Posterior vena cava (tissue), 2 donors: ENCODE results near the gene MORN1. TPM values are rescaled to one million over a fixed set of nuclear protein-coding genes. Genes with fewer than 3 reads are reported as not detected.
"Not testable (repeated sequence)": the region's sequence is repeated elsewhere in the genome, so short reads cannot be mapped to it uniquely, and the experiment has no call there.

Experiments
- DNase-seq: peaks from one replicate; pipeline ENCODE4 v3.0.0-alpha.2; 2020; ENCODE audit warnings: low spot score
- intact Hi-C, 2 donors: fragments of 100-400 bp; cut with DNase I; formaldehyde crosslinking; loops; one replicate each; pipeline versions ENCODE4 v1.14.1 to v1.14.2; 2022 to 2023
- total RNA-seq, 2 donors: library from RNA; stranded (reverse); fragmentation: NEBNext Ultra II Directional; extraction: Animal tissue kit (Norgen Biotek cat#: 25700); gene quantifications; one replicate each; pipeline ENCODE4 v1.2.1, GENCODE V29; 2021
- donor health status: DM: yes; HTN: yes; CAD: no.
- donor health status: DM: yes; HTN: yes; CAD: no.

Gene MORN1
- total RNA-seq, 2 donors from 2014 or later = 3.8 to 5.5 TPM

- DNase-seq = no peak
- intact Hi-C loops = no loop called here
Measured at GRCh38 chr1:2306151-2306978, 85.0 kb downstream of the MORN1 start.

DNA sequence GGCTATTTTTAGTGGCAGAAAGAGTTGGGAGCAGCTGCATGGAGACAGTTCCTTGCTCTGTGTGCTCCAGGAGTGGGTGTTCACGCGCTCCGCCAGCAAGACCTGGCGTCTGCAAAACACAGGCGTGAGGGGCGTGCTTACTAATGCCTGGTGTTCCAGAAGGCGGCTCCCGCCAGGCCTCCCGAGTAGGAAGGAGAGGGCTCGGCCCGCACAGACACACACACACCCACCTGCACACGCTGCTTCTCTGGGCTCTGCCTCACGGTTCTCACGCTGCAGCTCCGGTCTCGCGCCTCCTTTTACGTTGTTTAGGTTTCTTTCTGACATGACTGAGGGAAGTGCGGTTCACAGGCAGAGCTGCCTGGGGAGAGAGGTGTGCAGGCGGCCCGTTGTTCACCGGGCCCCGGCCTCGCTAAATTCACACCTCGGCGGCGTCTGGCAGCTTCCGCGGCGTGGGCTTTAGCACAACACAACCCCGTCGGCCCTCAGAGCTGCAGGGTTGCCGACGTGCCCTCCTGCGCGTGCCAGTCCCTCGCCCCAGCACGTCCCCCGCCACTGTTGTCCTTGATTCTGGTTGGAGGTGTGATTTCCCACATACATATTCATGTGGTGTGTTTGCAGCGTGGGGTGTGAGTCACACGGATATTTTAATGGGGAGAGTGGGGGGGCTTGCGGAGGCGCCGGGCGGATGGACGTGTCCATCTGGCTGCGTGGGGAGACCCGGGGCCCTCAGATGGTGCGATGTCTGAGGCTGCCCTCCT, 86.3 kb downstream of the MORN1 start:
- DNase-seq = no peak
- intact Hi-C loops = loop anchor here (5.0 kb wide), 2 partner anchors 73 to 523 kb away; no protein-coding TSS in a partner anchor

DNA sequence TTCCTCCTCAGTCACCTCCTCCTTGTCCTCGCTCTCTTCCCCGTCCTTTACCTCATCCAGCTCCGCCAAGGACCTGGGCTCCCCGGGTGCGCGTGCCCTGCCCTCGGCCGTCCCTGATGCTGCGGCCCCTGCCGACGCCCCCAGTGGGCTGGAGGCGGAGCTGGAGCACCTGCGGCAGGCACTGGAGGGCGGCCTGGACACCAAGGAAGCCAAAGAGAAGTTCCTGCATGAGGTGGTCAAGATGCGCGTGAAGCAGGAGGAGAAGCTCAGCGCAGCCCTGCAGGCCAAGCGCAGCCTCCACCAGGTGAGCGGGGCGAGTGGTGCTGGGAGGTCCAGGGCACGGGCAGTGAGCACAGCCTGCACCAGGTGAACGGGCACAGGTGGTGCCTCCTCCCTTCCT, 87.1 kb downstream of the MORN1 start:
- intact Hi-C loops = loop anchor here (5.0 kb wide), 2 partner anchors 72 to 522 kb away; no protein-coding TSS in a partner anchor
- no peak for DNase-seq

GRCh38 chr1:2303781-2304180, 87.6 kb downstream of the MORN1 start:
- intact Hi-C loops = loop anchor here (5.0 kb wide), 2 partner anchors 71 to 521 kb away; no protein-coding TSS in a partner anchor
- DNase-seq = no peak

- intact Hi-C loops = loop anchor here (5.0 kb wide), 2 partner anchors 71 to 521 kb away; no protein-coding TSS in a partner anchor
Measured at GRCh38 chr1:2303016-2303775, 88.2 kb downstream of the MORN1 start.

DNA sequence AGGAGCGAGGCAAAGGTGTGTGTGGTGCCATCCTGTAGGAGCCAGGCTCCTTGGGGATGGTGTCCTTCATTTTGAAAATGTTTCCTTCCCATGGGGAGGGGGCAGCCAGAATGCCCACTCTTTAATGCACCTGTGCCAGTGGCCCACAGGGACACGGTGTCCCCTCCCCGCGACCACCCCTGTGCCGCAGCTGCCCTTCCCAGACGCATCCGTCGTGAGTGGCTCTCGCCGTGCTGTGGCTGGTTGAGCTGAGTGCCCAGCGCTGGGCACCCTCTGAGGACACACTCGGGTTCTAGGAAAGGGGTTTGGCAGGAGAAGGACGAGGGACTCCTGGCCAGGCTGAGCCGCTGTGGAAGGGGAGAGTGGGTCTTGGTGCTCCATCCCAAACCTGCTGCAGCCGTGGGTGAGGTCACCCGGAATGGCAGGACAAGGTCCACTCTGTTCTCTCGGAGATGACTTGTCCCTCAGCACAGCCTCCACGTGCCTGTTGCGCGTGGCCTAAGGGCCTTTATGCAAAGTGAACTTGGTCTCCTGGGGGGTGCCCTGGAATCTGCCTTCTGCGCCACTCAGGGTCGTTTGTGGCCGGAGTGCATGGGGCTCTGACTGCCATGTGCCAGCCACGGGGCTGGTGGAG, 88.9 kb downstream of the MORN1 start:
- intact Hi-C loops = loop anchor here (5.0 kb wide), 2 partner anchors 70 to 520 kb away; no protein-coding TSS in a partner anchor
- DNase-seq = no peak

More at GRCh38 chr1:2303016-2303775, 88.2 kb downstream of the MORN1 start:
- no peak for DNase-seq

- intact Hi-C loops = loop anchor here (5.0 kb wide), 2 partner anchors 69 to 519 kb away; no protein-coding TSS in a partner anchor
- DNase-seq = no peak
Measured at GRCh38 chr1:2301607-2302291, 89.6 kb downstream of the MORN1 start.

DNA sequence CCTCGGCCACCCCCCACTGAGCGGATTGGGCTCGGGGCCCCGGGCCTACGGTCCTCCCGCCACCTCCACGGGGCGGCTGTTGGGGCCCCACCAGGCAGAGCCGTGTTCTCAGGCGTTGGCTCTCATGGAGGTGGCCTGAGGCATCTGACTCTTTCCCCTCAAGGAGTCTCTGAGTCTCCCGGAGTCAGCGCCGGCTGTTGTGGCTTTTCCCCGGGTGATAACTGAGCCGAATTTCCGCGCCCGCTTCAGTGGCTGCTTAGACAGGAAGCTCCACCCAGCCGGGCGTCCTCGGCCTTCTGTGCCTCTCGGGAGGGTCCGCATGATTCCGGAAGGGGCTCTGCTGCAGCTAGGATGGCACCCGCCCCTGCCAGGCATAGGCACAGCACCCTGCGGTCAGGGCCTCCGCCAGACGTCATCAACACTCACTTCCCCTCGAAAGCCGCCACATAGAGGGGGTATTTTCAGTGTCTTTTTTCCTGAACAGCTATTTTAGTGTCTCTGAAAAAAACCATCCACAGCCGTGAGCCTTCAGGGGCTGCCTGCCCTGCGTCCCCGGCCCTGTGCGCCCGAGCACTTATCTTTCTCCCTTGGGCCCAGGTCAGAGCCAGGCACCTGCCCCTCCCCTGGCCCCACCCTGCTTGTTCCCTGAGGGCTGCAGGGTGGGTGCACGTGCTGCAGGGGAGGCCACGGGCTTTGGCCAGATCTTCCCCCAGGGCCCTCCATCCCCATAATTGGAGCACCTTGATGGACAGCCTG, 90.3 kb downstream of the MORN1 start:
- intact Hi-C loops = loop anchor here (5.0 kb wide), 2 partner anchors 69 to 519 kb away; no protein-coding TSS in a partner anchor
- DNase-seq = peak; percentile 97

DNA sequence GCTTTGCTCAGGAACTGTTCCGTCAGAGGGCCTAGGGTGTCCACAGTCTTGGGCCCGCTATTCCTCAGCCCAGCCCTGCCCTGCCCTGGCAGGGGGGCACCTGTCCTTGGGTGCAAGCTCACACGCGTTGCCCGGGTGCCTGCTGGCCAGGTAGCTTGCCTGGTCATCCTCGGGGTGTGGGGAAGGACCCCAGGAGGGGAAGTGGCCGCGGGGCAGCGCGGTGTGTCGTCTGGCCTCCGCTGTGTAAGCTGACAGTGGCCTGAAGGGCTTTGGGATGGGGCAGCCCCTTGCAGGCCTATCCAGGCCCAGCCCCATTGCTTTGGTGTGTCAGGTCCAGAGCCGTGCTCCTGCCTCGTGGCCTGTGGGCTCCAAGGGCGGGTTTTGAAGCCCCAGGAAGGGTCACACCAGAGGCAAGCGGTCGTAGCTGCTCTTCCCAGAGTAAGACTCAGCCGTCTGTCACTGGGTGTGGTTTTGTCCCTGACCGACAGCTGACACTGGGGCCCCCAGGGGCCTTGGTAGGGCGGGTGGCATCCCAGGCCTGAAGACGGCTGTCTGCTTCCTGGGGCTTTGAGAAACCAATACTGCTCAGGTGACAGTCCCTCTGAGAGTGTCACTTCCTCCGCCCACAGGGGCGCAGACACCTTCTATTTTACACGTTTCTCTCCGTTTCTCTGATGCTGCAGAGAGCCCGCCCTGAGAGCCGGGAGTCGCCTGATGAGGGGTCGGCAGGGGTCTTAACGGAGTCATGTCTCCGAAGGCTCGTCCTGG, 91.2 kb downstream of the MORN1 start:
- no peak for DNase-seq
- intact Hi-C loops = loop anchor here (5.0 kb wide), 2 partner anchors 68 to 518 kb away; no protein-coding TSS in a partner anchor

DNA sequence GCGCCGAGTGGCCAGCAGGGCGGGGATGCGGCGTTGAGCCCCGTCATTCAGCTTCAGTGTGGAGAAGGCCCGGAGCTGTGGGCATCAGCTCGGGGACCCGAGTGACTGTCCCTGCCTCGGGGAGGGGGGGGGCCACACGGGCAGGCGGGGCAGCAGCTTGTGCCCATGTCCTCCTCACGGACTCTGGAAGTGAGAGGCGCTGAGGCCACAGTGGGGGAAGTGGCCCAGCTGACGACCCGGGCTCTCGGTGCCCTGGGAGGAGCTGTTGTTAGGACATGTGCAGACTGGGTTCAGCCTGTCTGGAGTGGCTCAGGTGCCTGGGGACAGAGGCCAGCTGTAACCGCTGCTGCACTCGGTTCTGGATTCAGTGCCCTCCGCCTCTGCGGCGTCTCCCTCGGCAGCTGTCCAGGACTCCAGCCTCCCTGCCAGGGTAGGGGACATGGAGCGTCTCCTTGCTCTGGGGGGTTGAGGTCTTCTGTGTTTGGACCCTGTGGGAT, 92.2 kb downstream of the MORN1 start:
- intact Hi-C loops = no loop called here
- DNase-seq = no peak

- no peak for DNase-seq
- intact Hi-C loops = no loop called here
Measured at GRCh38 chr1:2298685-2299084, 92.7 kb downstream of the MORN1 start.

- intact Hi-C loops = no loop called here
- DNase-seq = no peak
Measured at GRCh38 chr1:2297246-2298011, 93.9 kb downstream of the MORN1 start.

- no peak for DNase-seq
- intact Hi-C loops = no loop called here
Measured at GRCh38 chr1:2296614-2297013, 94.7 kb downstream of the MORN1 start.

- DNase-seq, intact Hi-C loops: not testable (repeated sequence)
Measured at GRCh38 chr1:2296211-2296610, 95.1 kb downstream of the MORN1 start.

DNA sequence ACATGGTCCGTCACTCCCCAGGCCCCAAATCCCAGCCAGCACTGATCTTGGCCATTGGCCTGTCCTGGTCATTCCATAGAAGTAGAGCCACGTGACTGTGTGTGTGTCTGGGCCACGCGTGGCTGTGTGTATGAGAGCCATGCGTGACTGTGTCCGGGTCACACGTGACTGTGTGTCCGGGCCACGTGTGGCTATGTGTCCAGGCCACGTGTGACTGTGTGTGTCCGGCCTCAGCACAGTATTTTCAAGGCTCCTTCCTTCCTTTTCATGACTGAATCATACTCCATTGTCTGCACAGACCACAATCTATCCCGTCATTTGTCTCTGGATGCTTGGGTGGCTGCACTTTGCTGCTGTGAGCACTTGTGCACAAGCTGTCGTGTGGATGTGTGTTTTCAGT, 95.8 kb downstream of the MORN1 start:
- intact Hi-C loops = no loop called here
- DNase-seq = no peak

GRCh38 chr1:2294725-2295078, 96.7 kb downstream of the MORN1 start:
- intact Hi-C loops = no loop called here
- no peak for DNase-seq
